Motor neuron (in vitro differentiated cells): ENCODE data around the gene PDE2A. TPM values are rescaled to one million over a fixed set of nuclear protein-coding genes. Genes with fewer than 3 reads are reported as not detected.

Source experiments
- ATAC-seq, 8 experiments: fragments of 200-7000 bp; cut with Tn5 transposase; replicated peaks in 6 of 8; 2 replicates each; pipeline ENCODE4 v1.8.0; 2021; ENCODE audit warnings: mild to moderate bottlenecking in 8 of 8, moderate library complexity in 8 of 8
- H3K27ac ChIP-seq, 2 donors: fragments of 250-450 bp; sonication (Bioruptor Pico); 2 replicates each; pipeline ENCODE4 v1.9.0; 2021; ENCODE audit warnings: antibody characterized with exemption in 2 of 2, mild to moderate bottlenecking in 2 of 2, moderate library complexity in 1 of 2
- H3K4me1 ChIP-seq, 2 donors: fragments of 250-450 bp; sonication (Bioruptor Pico); replicated peaks in 1 of 2; 2 replicates each; pipeline ENCODE4 v1.6.1; 2021; ENCODE audit warnings: antibody characterized with exemption in 2 of 2, mild to moderate bottlenecking in 2 of 2, moderate library complexity in 1 of 2
- H3K4me3 ChIP-seq, 5 donors: fragments of 250-450 bp; sonication (Bioruptor Pico); 2 replicates each; pipeline ENCODE4 v1.9.0; 2021; ENCODE audit warnings: antibody characterized with exemption in 5 of 5, mild to moderate bottlenecking in 5 of 5, moderate library complexity in 4 of 5
- WGBS, 10 experiments: fragments of 450-650 bp; shearing (Covaris generic); methylation state at CpG; one replicate each; pipeline ENCODE4 v1.0.0; 2022; 5-methylcytosine and 5-hydroxymethylcytosine counted together
- in situ Hi-C, 9 experiments: fragments of 400-800 bp; cut with MboI; loops; one replicate each; pipeline ENCODE4 v1.15.0; 2021; ENCODE audit warnings: low sequenced_read_pairs in 9 of 9, low pct_unique_long_range_greater_than_20kb in 2 of 9; ENCODE audit not compliant: unreplicated experiment in 9 of 9
- total RNA-seq, 8 experiments: library from RNA; unstranded; fragments of 300-600 nt; gene quantifications; 2 replicates each; pipeline versions ENCODE4 v1.2.3 to v1.2.4, GENCODE V29; 2022

Gene PDE2A
- total RNA-seq, 8 experiments from 2014 or later: 1.5 to 58.7 (median 6.0) TPM

- in situ Hi-C loops: no loop called here
- Histone ChIP-seq H3K4me1 (no peaks in the 10 kb centered on the region), H3K27ac (no peak overlapping the region), H3K4me3 (no peak overlapping the region)
- WGBS, 10 experiments: 0 to 100% (median 69%) methylated on average over 1 to 4 of the region's 4 CpGs; no CpG with 5 or more reads in 1 of the 10 experiments
- peak in 2 of 8 experiments; percentile 44 to 64 for ATAC-seq
Observed at GRCh38 chr11:72609045-72609444, 65.2 kb downstream of the PDE2A start.

GRCh38 chr11:72607496-72607895 lies 66.7 kb downstream of the PDE2A start:
- no peak overlapping the region for H3K4me3 ChIP-seq
- ATAC-seq: no peak
- no peak overlapping the region for H3K27ac ChIP-seq
- no peaks in the 10 kb centered on the region for H3K4me1 ChIP-seq
- in situ Hi-C loops: no loop called here
- WGBS, 10 experiments: 20 to 86% (median 43%) methylated on average over 1 of the region's 2 CpGs; no CpG with 5 or more reads in 7 of the 10 experiments

- ATAC-seq: no peak
- WGBS, 10 experiments: 38 to 100% (median 63%) methylated on average over 1 to 3 of the region's 13 CpGs; no CpG with 5 or more reads in 5 of the 10 experiments
- no peaks in the 10 kb centered on the region for H3K4me1 ChIP-seq
- in situ Hi-C loops: no loop called here
- no peak overlapping the region for H3K4me3 ChIP-seq
- no peak overlapping the region for H3K27ac ChIP-seq
Observed at GRCh38 chr11:72606748-72607468, 67.3 kb downstream of the PDE2A start.

- H3K4me3 ChIP-seq: no peak overlapping the region
- no peaks in the 10 kb centered on the region for H3K4me1 ChIP-seq
- in situ Hi-C loops: no loop called here
- 8 to 80% (median 70%) methylated on average over 1 to 9 of the region's 13 CpGs; no CpG with 5 or more reads in 3 of the 10 experiments for WGBS, 10 experiments
- no peak for ATAC-seq
- no peak overlapping the region for H3K27ac ChIP-seq
Observed at GRCh38 chr11:72605973-72606747, 68.1 kb downstream of the PDE2A start.

GRCh38 chr11:72604256-72604655 lies 70.0 kb downstream of the PDE2A start:
- Histone ChIP-seq H3K4me1 (no peaks in the 10 kb centered on the region), H3K27ac (no peak overlapping the region), H3K4me3 (no peak overlapping the region)
- in situ Hi-C loops: no loop called here
- no CpG with 5 or more reads among the region's 1 CpG for WGBS, 10 experiments
- ATAC-seq: no peak

GRCh38 chr11:72602250-72602904 lies 71.8 kb downstream of the PDE2A start:
- no peak overlapping the region for H3K4me3 ChIP-seq
- in situ Hi-C loops: no loop called here
- H3K27ac ChIP-seq: no peak overlapping the region
- no peaks in the 10 kb centered on the region for H3K4me1 ChIP-seq
- 20 to 80% (median 55%) methylated on average over 1 to 7 of the region's 11 CpGs; no CpG with 5 or more reads in 6 of the 10 experiments for WGBS, 10 experiments
- ATAC-seq: no peak

GRCh38 chr11:72600557-72600956 lies 73.7 kb downstream of the PDE2A start:
- no peak for ATAC-seq
- Histone ChIP-seq H3K27ac (no peak overlapping the region), H3K4me3 (no peak overlapping the region), H3K4me1 (peaks cover 0 to 5% of the 10 kb centered on the region in 2 donors)
- in situ Hi-C loops: no loop called here
- WGBS, 10 experiments: 36 to 50% (median 40%) methylated on average over 1 to 3 of the region's 9 CpGs; no CpG with 5 or more reads in 7 of the 10 experiments

- 57 to 100% (median 89%) methylated on average over 1 to 7 of the region's 11 CpGs for WGBS, 10 experiments
- in situ Hi-C loops: loop anchor here in 4 of 9 experiments (25.0 kb wide), 1 partner anchor 88 kb away; no protein-coding TSS in a partner anchor
- no peak overlapping the region for H3K27ac ChIP-seq
- H3K4me1 ChIP-seq: peaks cover 0 to 10% of the 10 kb centered on the region in 2 donors
- no peak overlapping the region for H3K4me3 ChIP-seq
- ATAC-seq: peak in 4 of 8 experiments; percentile 9 to 20 (median 16)
Observed at GRCh38 chr11:72599325-72600117, 74.7 kb downstream of the PDE2A start.

GRCh38 chr11:72598906-72599305 lies 75.3 kb downstream of the PDE2A start:
- WGBS, 10 experiments: 17 to 60% (median 39%) methylated on average over 1 to 4 of the region's 11 CpGs; no CpG with 5 or more reads in 6 of the 10 experiments
- peak; percentile 23 to 91 (median 68) for ATAC-seq
- in situ Hi-C loops: loop anchor here in 4 of 9 experiments (25.0 kb wide), 1 partner anchor 88 kb away; no protein-coding TSS in a partner anchor

GRCh38 chr11:72598466-72598865 lies 75.8 kb downstream of the PDE2A start:
- WGBS, 10 experiments: 33 to 93% (median 56%) methylated on average over 1 to 4 of the region's 6 CpGs; no CpG with 5 or more reads in 4 of the 10 experiments
- ATAC-seq: no peak

More at GRCh38 chr11:72598906-72599305, 75.3 kb downstream of the PDE2A start:
- Histone ChIP-seq H3K4me1 (peaks cover 0 to 10% of the 10 kb centered on the region in 2 donors), H3K4me3 (no peak overlapping the region), H3K27ac (no peak overlapping the region)

GRCh38 chr11:72597721-72598120 lies 76.5 kb downstream of the PDE2A start:
- Histone ChIP-seq H3K27ac (no peak overlapping the region), H3K4me3 (no peak overlapping the region), H3K4me1 (peaks cover 0 to 10% of the 10 kb centered on the region in 2 donors)
- in situ Hi-C loops: loop anchor here in 4 of 9 experiments (25.0 kb wide), 1 partner anchor 90 kb away; no protein-coding TSS in a partner anchor
- WGBS, 10 experiments: 0 to 100% (median 48%) methylated on average over 1 to 3 of the region's 3 CpGs; no CpG with 5 or more reads in 4 of the 10 experiments
- no peak for ATAC-seq

More at GRCh38 chr11:72598466-72598865, 75.8 kb downstream of the PDE2A start:
- in situ Hi-C loops: loop anchor here in 4 of 9 experiments (25.0 kb wide), 1 partner anchor 89 kb away; no protein-coding TSS in a partner anchor
- Histone ChIP-seq H3K27ac (no peak overlapping the region), H3K4me1 (peaks cover 0 to 10% of the 10 kb centered on the region in 2 donors), H3K4me3 (no peak overlapping the region)

GRCh38 chr11:72595292-72595684 lies 78.9 kb downstream of the PDE2A start:
- Histone ChIP-seq H3K4me3 (no peak overlapping the region), H3K4me1 (peaks cover 3 to 10% of the 10 kb centered on the region in 2 donors), H3K27ac (no peak overlapping the region)
- in situ Hi-C loops: loop anchor here in 4 of 9 experiments (25.0 kb wide), 1 partner anchor 92 kb away; no protein-coding TSS in a partner anchor
- no peak for ATAC-seq
- WGBS, 10 experiments: 20% methylated on average over 1 of the region's 9 CpGs; no CpG with 5 or more reads in 9 of the 10 experiments
